ENCODE results near the gene BLOC1S1.

Gene BLOC1S1

DNA sequence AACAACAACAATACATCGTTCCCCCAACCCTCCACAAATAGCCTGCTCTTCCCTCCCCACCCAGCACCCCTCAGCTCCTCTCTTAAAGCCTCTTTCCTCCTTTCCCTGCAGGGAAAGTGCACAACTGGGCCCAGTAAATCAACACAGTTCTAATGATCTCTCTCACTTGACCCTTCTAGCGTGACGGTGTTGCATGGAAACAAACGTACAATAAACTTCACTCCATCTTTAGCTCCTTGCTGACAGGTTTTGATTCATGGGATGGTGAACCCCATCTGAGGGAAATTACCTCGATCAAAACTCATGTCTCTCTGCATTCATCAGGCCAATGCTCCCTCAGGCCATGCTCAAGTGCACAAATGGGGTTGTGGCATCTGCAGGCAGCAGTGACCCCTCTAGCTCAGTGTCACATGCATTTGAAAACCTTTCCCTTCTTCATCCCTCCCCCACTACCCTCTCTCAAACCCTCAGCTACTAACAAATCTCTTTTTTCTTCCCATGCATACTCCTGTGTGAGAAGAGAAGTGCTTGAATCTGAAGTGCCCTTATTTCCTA is 50.0 kb downstream of the BLOC1S1 start:
- Histone ChIP-seq H3K36me3 (ENCODE audit: low read depth) (peaks cover 58% of the 10 kb centered on the region), H3K27ac (ENCODE audit: poor library complexity, severe bottlenecking) (no peak overlapping the region), H3K27me3 (ENCODE audit: insufficient read depth, poor library complexity, severe bottlenecking) (no peaks in the 10 kb centered on the region), H3K4me1 (ENCODE audit: insufficient read depth, poor library complexity, severe bottlenecking) (no peaks in the 10 kb centered on the region), H3K9me3 (ENCODE audit: severe bottlenecking) (no peaks in the 10 kb centered on the region), H3K4me3 (ENCODE audit: severe bottlenecking) (no peak overlapping the region)
- TF ChIP-seq CTCF (IDR thresholded peaks at IDR 0.05; ENCODE audit: poor library complexity, severe bottlenecking): no peak
- no peak for DNase-seq (ENCODE audit: low spot score)
- no peak for ATAC-seq (ENCODE audit: low read depth)

- no peak for DNase-seq (ENCODE audit: low spot score)
- Histone ChIP-seq H3K9me3 (ENCODE audit: severe bottlenecking) (no peaks in the 10 kb centered on the region), H3K4me1 (ENCODE audit: insufficient read depth, poor library complexity, severe bottlenecking) (no peaks in the 10 kb centered on the region), H3K27me3 (ENCODE audit: insufficient read depth, poor library complexity, severe bottlenecking) (no peaks in the 10 kb centered on the region), H3K36me3 (ENCODE audit: low read depth) (peaks cover 65% of the 10 kb centered on the region), H3K27ac (ENCODE audit: poor library complexity, severe bottlenecking) (no peak overlapping the region), H3K4me3 (ENCODE audit: severe bottlenecking) (no peak overlapping the region)
- no peak for TF ChIP-seq CTCF (IDR thresholded peaks at IDR 0.05; ENCODE audit: poor library complexity, severe bottlenecking)
- ATAC-seq (ENCODE audit: low read depth): no peak
These were observed 51.3 kb downstream of the BLOC1S1 start for GRCh38 chr12:55767156-55767555.
